HepG2 (cell line): ENCODE measurements around the gene CCS. TPM values are rescaled to one million over a fixed set of nuclear protein-coding genes. Genes with fewer than 3 reads are reported as not detected.
A peak's percentile ranks its signal among the peaks of the same experiment; 100 is the strongest.

Experiments used
- BCL6 ChIP-seq: IDR thresholded peaks from 2 replicates; pipeline ENCODE4 v1.6.1; 2016; ENCODE audit warnings: missing genetic modification reagents, missing compliant biosample characterization
- CBFB ChIP-seq: sonication (generic); formaldehyde crosslinking; IDR thresholded peaks from 2 replicates; pipeline ENCODE4 v1.4.0; 2020; ENCODE audit warnings: missing genetic modification reagents
- CREB1 ChIP-seq, 2 experiments: fragments of 450-650 bp in 1 of 2; IDR thresholded peaks; 2 replicates each; pipeline ENCODE4 v1.6.1; 2016 to 2017; ENCODE audit warnings: control low read depth in 1 of 2, mild to moderate bottlenecking in 1 of 2, missing compliant biosample characterization in 1 of 2, missing genetic modification characterization in 1 of 2
- EEA1 ChIP-seq: sonication (generic); formaldehyde crosslinking; IDR thresholded peaks from 2 replicates; pipeline ENCODE4 v1.5.1; 2020; ENCODE audit warnings: mild to moderate bottlenecking, missing genetic modification reagents, borderline replicate concordance
- NFIC ChIP-seq: IDR thresholded peaks from 2 replicates; pipeline ENCODE4 v1.6.1; 2012; ENCODE audit warnings: mild to moderate bottlenecking, low read length, inconsistent platforms
- ZBTB25 ChIP-seq: IDR thresholded peaks from 2 replicates; pipeline ENCODE4 v1.6.1; 2018; ENCODE audit warnings: missing genetic modification reagents
- ZBTB42 ChIP-seq: sonication (generic); formaldehyde crosslinking; IDR thresholded peaks from 2 replicates; pipeline ENCODE4 v1.5.0; 2020; ENCODE audit warnings: mild to moderate bottlenecking, missing genetic modification reagents
- ZNF10 ChIP-seq: sonication (generic); formaldehyde crosslinking; IDR thresholded peaks from 2 replicates; pipeline ENCODE4 v1.4.0; 2020; ENCODE audit warnings: mild to moderate bottlenecking, low read depth, missing genetic modification reagents, borderline replicate concordance
- ZNF205 ChIP-seq: IDR thresholded peaks from 2 replicates; pipeline ENCODE4 v1.6.1; 2018; ENCODE audit warnings: missing biosample characterization, missing genetic modification reagents
- ZNF225 ChIP-seq: sonication (generic); formaldehyde crosslinking; IDR thresholded peaks from 2 replicates; pipeline ENCODE4 v1.4.0; 2020; ENCODE audit warnings: mild to moderate bottlenecking, missing genetic modification reagents
- ZNF431 ChIP-seq: sonication (generic); formaldehyde crosslinking; IDR thresholded peaks from 2 replicates; pipeline ENCODE4 v1.9.0; 2022; ENCODE audit warnings: missing genetic modification reagents, low read depth, mild to moderate bottlenecking, borderline replicate concordance
- ZNF552 ChIP-seq: sonication (generic); formaldehyde crosslinking; IDR thresholded peaks from 2 replicates; pipeline ENCODE4 v1.9.0; 2022; ENCODE audit warnings: missing genetic modification reagents, mild to moderate bottlenecking, borderline replicate concordance
- ZNF558 ChIP-seq: sonication (generic); formaldehyde crosslinking; IDR thresholded peaks from 2 replicates; pipeline ENCODE4 v1.9.0; 2022; ENCODE audit warnings: mild to moderate bottlenecking, missing genetic modification reagents, borderline replicate concordance
- ZNF737 ChIP-seq: sonication (generic); formaldehyde crosslinking; IDR thresholded peaks from 2 replicates; pipeline ENCODE4 v1.5.0; 2020; ENCODE audit warnings: missing genetic modification reagents, mild to moderate bottlenecking, borderline replicate concordance
- ZNF781 ChIP-seq: sonication (generic); formaldehyde crosslinking; IDR thresholded peaks from 2 replicates; pipeline ENCODE4 v1.5.1; 2020; ENCODE audit warnings: borderline replicate concordance, mild to moderate bottlenecking, missing genetic modification reagents; ENCODE audit errors: not compliant biosample characterization
- ZNF878 ChIP-seq: sonication (generic); formaldehyde crosslinking; IDR thresholded peaks from 2 replicates; pipeline ENCODE4 v1.8.1; 2023; ENCODE audit warnings: mild to moderate bottlenecking, missing genetic modification reagents, moderate library complexity
- polyA plus RNA-seq, 8 experiments: library from polyadenylated mRNA; depleted of rRNA in 3 of 8; stranded (reverse) in 7 of 8; unstranded in 1 of 8; fragments of >200 nt; fragmentation: Illumina TruSeq in 4 of 8; extraction: Trizol in 4 of 8; gene quantifications; 2 replicates each; pipeline versions ENCODE4 v1.2.1 to v1.2.3, GENCODE V29; 2011 to 2016; ENCODE audit warnings: low read depth in 4 of 8, missing spikeins in 1 of 8, mixed read lengths in 1 of 8; ENCODE audit not compliant: insufficient read depth in 1 of 8
- total RNA-seq, 5 experiments: library from RNA; depleted of rRNA; stranded (reverse); fragments of >200 nt; fragmentation: Illumina TruSeq; extraction: Trizol; gene quantifications; 2 replicates each; pipeline ENCODE4 v1.2.3, GENCODE V29; 2016; ENCODE audit warnings: low read depth in 1 of 5
- TF ChIP-seq, protein P1 (sequence below): sonication (generic); formaldehyde crosslinking; IDR thresholded peaks from 2 replicates; pipeline ENCODE4 v1.4.0; 2020; ENCODE audit warnings: missing genetic modification reagents
- TF ChIP-seq, protein P2 (sequence below): sonication (generic); formaldehyde crosslinking; IDR thresholded peaks from 2 replicates; pipeline ENCODE4 v1.5.1; 2020; ENCODE audit warnings: missing genetic modification reagents, mild to moderate bottlenecking, borderline replicate concordance
- TF ChIP-seq, protein P3 (sequence below): sonication (generic); formaldehyde crosslinking; IDR thresholded peaks from 2 replicates; pipeline ENCODE4 v1.4.0; 2020; ENCODE audit warnings: missing genetic modification reagents, low read depth, mild to moderate bottlenecking, borderline replicate concordance

The CCS gene
- total and polyA plus RNA-seq, 2 of the 13 experiments (the other 11 are each of a cell fraction or from before 2014, with no cell fraction given) = 25.4 to 44.6 TPM

GRCh38 chr11:66638177-66639065 is 45.4 kb downstream of the CCS start, which contains the start of gene RBM4 (continued):
- TF ChIP-seq, protein P1, sequence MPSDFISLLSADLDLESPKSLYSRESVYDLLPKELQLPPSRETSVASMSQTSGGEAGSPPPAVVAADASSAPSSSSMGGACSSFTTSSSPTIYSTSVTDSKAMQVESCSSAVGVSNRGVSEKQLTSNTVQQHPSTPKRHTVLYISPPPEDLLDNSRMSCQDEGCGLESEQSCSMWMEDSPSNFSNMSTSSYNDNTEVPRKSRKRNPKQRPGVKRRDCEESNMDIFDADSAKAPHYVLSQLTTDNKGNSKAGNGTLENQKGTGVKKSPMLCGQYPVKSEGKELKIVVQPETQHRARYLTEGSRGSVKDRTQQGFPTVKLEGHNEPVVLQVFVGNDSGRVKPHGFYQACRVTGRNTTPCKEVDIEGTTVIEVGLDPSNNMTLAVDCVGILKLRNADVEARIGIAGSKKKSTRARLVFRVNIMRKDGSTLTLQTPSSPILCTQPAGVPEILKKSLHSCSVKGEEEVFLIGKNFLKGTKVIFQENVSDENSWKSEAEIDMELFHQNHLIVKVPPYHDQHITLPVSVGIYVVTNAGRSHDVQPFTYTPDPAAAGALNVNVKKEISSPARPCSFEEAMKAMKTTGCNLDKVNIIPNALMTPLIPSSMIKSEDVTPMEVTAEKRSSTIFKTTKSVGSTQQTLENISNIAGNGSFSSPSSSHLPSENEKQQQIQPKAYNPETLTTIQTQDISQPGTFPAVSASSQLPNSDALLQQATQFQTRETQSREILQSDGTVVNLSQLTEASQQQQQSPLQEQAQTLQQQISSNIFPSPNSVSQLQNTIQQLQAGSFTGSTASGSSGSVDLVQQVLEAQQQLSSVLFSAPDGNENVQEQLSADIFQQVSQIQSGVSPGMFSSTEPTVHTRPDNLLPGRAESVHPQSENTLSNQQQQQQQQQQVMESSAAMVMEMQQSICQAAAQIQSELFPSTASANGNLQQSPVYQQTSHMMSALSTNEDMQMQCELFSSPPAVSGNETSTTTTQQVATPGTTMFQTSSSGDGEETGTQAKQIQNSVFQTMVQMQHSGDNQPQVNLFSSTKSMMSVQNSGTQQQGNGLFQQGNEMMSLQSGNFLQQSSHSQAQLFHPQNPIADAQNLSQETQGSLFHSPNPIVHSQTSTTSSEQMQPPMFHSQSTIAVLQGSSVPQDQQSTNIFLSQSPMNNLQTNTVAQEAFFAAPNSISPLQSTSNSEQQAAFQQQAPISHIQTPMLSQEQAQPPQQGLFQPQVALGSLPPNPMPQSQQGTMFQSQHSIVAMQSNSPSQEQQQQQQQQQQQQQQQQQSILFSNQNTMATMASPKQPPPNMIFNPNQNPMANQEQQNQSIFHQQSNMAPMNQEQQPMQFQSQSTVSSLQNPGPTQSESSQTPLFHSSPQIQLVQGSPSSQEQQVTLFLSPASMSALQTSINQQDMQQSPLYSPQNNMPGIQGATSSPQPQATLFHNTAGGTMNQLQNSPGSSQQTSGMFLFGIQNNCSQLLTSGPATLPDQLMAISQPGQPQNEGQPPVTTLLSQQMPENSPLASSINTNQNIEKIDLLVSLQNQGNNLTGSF (CRISPR knock-in tag) = no peak
- no peak for TF ChIP-seq ZNF10 (CRISPR knock-in tag)
- TF ChIP-seq CBFB (CRISPR knock-in tag) = peak; percentile 19; the same call in 1 of the 2 replicates
- TF ChIP-seq CREB1 (IDR thresholded peaks at IDR 0.05) = peak; percentile 75
- TF ChIP-seq CREB1 (CRISPR knock-in tag; IDR thresholded peaks at IDR 0.05) = peak; percentile 89
- no peak for TF ChIP-seq ZNF225 (CRISPR knock-in tag)
- TF ChIP-seq BCL6 = peak; percentile 12; the same call in 1 of the 2 replicates
- no peak for TF ChIP-seq ZNF431 (CRISPR knock-in tag)
- no peak; the same call in 1 of the 2 replicates for TF ChIP-seq ZBTB25 (CRISPR knock-in tag)
- TF ChIP-seq, protein P2, sequence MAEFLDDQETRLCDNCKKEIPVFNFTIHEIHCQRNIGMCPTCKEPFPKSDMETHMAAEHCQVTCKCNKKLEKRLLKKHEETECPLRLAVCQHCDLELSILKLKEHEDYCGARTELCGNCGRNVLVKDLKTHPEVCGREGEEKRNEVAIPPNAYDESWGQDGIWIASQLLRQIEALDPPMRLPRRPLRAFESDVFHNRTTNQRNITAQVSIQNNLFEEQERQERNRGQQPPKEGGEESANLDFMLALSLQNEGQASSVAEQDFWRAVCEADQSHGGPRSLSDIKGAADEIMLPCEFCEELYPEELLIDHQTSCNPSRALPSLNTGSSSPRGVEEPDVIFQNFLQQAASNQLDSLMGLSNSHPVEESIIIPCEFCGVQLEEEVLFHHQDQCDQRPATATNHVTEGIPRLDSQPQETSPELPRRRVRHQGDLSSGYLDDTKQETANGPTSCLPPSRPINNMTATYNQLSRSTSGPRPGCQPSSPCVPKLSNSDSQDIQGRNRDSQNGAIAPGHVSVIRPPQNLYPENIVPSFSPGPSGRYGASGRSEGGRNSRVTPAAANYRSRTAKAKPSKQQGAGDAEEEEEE (CRISPR knock-in tag) = no peak
- TF ChIP-seq ZBTB42 (CRISPR knock-in tag) = no peak
- no peak for TF ChIP-seq ZNF552
- TF ChIP-seq ZNF558 = no peak
- 0 out of 2 replicates have a peak, but pooled peaks have one; percentile 36 for TF ChIP-seq NFIC
- TF ChIP-seq ZNF781 (CRISPR knock-in tag) = peak; percentile 72
- TF ChIP-seq ZNF205 = peak; percentile 59
- TF ChIP-seq ZNF878 (CRISPR knock-in tag) = peak; percentile 79; the same call in 1 of the 2 replicates
- TF ChIP-seq EEA1 (CRISPR knock-in tag) = no peak
- no peak for TF ChIP-seq ZNF737
- TF ChIP-seq, protein P3, sequence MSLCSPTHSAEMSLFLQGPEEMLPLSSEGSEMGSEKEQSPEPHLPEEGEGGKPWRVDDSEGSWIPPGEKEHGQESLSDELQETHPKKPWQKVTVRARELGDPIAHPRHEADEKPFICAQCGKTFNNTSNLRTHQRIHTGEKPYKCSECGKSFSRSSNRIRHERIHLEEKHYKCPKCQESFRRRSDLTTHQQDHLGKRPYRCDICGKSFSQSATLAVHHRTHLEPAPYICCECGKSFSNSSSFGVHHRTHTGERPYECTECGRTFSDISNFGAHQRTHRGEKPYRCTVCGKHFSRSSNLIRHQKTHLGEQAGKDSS (CRISPR knock-in tag) = no peak
